Measurements from ENCODE around the gene PTPRK.

Gene PTPRK

DNA sequence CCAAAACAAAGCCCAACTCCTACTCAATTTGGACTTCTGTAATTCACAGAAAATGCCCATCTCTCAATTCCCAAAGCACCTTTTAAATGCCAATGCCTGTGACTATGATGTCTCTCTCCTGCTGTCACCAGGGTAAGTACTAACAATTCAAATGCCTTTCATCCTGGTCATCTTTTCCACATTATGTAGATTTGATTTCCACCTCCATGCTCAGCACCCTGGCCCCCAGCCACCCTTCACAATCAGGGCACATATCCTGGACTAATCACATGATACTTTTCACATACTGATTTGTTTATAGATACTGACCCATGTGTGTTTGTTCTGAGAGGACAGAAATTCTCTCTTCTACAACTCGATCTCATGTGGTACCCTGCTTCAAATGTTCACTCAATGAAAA, 236.3 kb downstream of the PTPRK start:
- no peak for DNase-seq (ENCODE audit: low read depth in 2 of 2)

GRCh38 chr6:128282961-128283360, 237.4 kb downstream of the PTPRK start:
- DNase-seq (ENCODE audit: low read depth in 2 of 2) = no peak

DNA sequence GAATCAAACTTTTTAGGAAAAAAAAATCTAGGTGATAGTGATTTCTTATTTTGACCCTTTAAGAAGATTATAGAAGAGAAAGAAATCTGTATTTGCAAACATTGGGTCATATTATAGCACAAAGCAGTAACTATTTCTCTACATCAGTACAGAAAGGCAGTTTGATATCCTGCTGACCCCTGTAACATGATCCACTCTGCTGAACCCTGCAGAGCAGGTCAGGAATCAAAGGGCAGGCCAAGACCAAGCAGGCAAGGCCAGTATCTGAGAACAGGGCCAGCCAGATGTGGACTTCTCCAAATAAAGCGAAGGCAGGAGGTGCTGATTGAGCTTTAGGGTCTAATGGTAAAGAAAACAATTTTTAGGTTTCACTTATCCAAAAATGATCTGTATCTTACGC, 239.4 kb downstream of the PTPRK start:
- no peak for DNase-seq (ENCODE audit: low read depth in 2 of 2)

GRCh38 chr6:128280066-128280465, 240.3 kb downstream of the PTPRK start:
- no peak for DNase-seq (ENCODE audit: low read depth in 2 of 2)

- no peak for DNase-seq (ENCODE audit: low read depth in 2 of 2)
These were observed 241.6 kb downstream of the PTPRK start for GRCh38 chr6:128278836-128279235.

DNA sequence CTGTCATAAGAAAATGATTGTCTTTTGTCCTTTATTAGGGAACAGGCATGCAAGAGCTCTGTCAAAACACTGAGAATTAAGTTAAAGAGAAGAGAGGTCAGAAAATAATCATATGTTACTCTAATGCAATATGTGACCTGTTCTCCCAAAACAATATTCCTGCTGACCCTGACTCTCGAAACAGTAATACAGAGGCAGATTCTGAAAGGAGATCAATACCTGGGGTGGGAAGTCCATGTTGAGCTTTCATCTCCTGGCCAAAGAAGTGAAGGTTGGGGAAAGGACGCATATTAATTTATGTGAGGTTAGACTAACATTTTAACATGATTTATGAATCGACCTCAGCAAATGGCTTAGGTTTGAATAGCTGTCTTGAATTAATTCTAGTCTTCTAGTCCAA, 243.0 kb downstream of the PTPRK start:
- no peak for DNase-seq (ENCODE audit: low read depth in 2 of 2)

DNA sequence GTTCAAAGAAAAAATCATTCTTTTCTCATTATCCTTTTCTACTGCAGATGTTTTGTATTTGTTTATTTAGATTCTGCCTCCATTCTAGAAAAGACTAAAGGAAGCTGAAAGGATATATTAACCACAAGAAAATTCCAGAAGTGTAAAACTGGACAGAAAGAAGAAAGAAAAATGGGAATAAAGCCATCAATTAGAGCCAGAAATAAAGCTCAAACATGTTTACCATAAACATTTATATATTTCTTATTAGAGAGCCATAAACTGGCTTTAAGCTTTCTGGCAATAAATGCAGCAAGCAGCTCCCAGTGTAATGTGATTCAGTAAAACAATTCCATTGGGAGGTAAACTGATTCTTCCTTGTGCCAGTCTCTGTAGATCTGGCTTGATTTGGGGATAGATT, 244.1 kb downstream of the PTPRK start:
- no peak for DNase-seq (ENCODE audit: low read depth in 2 of 2)

DNA sequence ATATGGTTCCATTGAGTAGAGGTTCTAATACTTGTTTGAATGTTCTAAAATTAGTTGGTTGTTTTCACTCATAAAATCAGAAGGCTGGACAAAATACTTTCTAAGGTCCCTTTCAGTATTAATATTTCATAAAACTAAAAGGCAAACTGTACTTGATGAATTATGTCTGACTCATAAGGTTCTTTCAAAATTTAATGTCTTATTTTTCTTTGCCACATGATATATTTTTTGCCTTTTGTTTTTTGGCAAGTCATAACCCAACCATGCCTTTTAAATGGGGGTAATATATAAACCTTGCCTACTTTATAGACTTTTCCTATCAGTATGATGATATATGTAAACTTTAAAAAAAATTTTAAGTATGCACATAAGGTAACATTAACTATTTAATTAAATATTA, 244.7 kb downstream of the PTPRK start:
- DNase-seq (ENCODE audit: low read depth in 2 of 2) = no peak

DNA sequence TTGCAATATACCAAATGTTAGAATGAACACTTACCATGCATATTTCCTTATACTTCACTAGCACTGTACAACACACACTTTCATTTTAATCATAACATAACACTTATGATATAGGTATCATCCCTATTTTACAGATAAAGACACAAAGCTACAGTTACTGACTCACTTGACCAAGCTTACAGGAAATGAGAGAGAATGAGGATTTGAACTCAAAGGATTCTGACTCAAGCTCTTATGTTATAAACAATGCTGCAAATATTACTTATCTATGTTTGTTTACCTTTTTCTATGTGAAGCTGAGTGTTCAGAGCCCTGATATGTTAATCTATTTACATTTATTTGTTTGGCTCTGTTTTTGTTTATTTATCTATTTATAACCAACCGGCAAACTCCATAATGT, 245.4 kb downstream of the PTPRK start:
- no peak for DNase-seq (ENCODE audit: low read depth in 2 of 2)

- no peak for DNase-seq (ENCODE audit: low read depth in 2 of 2)
These were observed 248.9 kb downstream of the PTPRK start for GRCh38 chr6:128271527-128271926.

- no peak for DNase-seq (ENCODE audit: low read depth in 2 of 2)
These were observed 249.4 kb downstream of the PTPRK start for GRCh38 chr6:128271011-128271410.

- no peak for DNase-seq (ENCODE audit: low read depth in 2 of 2)
These were observed 253.5 kb downstream of the PTPRK start for GRCh38 chr6:128266946-128267345.

- no peak for DNase-seq (ENCODE audit: low read depth in 2 of 2)
These were observed 254.7 kb downstream of the PTPRK start for GRCh38 chr6:128265706-128266105.

DNA sequence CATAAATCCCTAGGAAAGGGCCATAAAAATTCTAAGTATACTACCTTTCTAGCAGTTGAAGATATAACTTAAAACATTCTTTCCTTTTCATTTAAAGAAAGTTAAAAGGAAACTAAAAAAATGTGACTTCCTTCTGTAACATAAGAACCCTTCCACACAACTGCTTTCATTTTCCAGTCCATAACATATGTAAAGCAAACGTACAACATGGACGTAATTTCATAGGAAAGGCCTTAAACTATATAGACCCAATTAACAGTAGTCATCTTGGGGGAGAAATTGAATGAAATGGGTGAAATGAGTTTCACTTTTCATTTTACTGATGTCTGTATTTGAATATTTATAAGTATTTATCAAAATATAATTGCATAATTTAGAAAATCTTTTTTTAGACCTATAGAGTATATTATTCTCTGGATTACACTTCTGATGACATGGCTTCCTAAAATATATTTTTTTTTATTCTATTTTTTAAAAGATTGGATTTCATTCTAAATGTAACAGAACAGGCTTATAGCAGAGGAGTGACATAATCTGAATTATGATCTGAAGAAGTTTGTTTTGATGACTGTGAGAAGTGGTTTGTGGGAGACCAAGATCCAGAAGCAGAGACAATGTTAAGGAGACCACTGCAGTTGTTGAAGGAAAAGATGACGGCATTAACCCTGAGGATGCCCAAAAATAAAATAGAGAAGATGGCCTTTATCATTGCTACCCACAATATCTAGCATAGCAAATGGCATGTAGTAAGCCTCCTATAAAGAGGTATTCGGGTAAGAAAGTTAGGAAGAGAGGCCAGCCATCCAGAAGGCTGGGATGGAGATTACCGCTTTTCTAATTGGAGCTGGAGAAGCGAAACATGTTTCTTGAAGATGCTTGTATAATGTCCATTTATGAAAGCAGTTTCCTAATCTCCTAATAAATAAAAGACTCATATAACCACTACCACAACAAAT, 260.4 kb downstream of the PTPRK start:
- DNase-seq (ENCODE audit: low read depth in 2 of 2) = no peak

- DNase-seq (ENCODE audit: low read depth in 2 of 2) = no peak
These were observed 261.2 kb downstream of the PTPRK start for GRCh38 chr6:128259029-128259724.

DNA sequence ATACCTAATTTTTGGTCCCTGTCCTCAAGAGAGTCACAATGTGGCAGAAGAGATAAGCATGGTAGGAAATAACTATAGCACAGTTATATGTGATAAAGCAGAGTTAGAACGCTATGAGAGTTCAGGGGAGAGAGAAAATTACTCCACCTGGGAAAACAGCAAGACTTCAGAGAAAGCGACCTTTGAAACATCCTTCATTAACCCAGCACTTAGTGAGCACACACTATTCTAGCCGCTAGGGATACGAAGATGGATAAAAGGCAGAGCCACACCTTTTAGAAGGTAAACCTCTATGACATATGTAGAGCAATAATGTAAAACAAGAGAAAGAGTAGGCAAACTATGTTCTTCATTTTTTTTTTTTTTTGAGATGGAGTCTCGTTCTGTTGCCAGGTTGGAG, 264.3 kb downstream of the PTPRK start:
- DNase-seq (ENCODE audit: low read depth in 2 of 2) = no peak

DNA sequence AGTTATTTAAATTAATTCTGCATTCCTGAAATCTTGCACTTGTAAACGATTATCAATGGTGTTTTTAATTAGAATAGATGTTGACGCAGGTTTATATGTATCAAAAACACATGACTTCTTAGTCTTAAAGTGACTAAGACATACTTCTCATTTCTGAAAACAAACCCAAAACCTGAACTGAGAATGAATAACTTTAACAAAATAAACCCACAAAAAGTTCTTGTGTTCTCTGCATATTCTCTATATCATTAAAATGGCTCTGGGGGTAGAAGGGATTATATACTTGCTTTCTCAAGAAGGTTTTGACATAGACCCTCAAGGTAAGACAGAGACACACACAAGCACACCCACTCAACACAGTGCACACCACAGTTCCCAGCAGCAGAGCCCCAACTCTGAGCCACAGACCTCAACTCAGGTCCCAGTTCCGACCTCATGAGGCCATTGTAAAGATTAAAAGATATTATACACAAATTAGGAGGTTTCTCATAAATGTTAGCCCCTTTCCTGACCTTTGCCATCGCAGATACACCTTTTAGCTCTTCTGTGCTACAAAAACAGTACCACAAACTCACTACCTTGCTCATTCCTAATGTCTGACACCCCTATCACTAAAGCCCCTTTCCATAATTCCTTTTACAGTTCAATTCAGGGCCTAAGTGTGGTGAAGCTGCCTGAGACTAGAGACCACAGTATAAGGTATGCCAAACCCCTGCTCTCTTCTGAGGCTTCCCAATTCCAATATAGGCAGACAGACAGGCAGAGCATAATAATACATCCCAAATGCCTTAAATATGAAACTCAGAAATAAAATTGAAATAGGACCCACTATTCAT, 267.8 kb downstream of the PTPRK start:
- peak; percentile 33 to 41 for DNase-seq (ENCODE audit: low read depth in 2 of 2)

- no peak for DNase-seq (ENCODE audit: low read depth in 2 of 2)
These were observed 268.7 kb downstream of the PTPRK start for GRCh38 chr6:128251445-128252340.

- DNase-seq (ENCODE audit: low read depth in 2 of 2) = no peak
These were observed 269.9 kb downstream of the PTPRK start for GRCh38 chr6:128250370-128251070.

- no peak for DNase-seq (ENCODE audit: low read depth in 2 of 2)
These were observed 271.0 kb downstream of the PTPRK start for GRCh38 chr6:128249429-128249828.
